Tracheal epithelial cell (primary cell): ENCODE results near the gene GREB1. TPM values are rescaled to one million over a fixed set of nuclear protein-coding genes. Genes with fewer than 3 reads are reported as not detected.

Experiments
- total RNA-seq: library from RNA; depleted of rRNA; stranded (reverse); fragments of >200 nt; gene quantifications from 2 replicates; pipeline ENCODE4 v1.2.1, GENCODE V29; 2014

The GREB1 gene, protein sequence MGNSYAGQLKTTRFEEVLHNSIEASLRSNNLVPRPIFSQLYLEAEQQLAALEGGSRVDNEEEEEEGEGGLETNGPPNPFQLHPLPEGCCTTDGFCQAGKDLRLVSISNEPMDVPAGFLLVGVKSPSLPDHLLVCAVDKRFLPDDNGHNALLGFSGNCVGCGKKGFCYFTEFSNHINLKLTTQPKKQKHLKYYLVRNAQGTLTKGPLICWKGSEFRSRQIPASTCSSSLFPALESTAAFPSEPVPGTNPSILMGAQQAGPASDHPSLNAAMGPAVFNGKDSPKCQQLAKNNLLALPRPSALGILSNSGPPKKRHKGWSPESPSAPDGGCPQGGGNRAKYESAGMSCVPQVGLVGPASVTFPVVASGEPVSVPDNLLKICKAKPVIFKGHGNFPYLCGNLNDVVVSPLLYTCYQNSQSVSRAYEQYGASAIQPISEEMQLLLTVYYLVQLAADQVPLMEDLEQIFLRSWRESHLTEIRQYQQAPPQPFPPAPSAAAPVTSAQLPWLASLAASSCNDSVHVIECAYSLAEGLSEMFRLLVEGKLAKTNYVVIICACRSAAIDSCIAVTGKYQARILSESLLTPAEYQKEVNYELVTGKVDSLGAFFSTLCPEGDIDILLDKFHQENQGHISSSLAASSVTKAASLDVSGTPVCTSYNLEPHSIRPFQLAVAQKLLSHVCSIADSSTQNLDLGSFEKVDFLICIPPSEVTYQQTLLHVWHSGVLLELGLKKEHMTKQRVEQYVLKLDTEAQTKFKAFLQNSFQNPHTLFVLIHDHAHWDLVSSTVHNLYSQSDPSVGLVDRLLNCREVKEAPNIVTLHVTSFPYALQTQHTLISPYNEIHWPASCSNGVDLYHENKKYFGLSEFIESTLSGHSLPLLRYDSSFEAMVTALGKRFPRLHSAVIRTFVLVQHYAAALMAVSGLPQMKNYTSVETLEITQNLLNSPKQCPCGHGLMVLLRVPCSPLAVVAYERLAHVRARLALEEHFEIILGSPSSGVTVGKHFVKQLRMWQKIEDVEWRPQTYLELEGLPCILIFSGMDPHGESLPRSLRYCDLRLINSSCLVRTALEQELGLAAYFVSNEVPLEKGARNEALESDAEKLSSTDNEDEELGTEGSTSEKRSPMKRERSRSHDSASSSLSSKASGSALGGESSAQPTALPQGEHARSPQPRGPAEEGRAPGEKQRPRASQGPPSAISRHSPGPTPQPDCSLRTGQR (N-terminal part only)
- total RNA-seq, result 0.21 and 0.24 TPM in 2 replicates

DNA sequence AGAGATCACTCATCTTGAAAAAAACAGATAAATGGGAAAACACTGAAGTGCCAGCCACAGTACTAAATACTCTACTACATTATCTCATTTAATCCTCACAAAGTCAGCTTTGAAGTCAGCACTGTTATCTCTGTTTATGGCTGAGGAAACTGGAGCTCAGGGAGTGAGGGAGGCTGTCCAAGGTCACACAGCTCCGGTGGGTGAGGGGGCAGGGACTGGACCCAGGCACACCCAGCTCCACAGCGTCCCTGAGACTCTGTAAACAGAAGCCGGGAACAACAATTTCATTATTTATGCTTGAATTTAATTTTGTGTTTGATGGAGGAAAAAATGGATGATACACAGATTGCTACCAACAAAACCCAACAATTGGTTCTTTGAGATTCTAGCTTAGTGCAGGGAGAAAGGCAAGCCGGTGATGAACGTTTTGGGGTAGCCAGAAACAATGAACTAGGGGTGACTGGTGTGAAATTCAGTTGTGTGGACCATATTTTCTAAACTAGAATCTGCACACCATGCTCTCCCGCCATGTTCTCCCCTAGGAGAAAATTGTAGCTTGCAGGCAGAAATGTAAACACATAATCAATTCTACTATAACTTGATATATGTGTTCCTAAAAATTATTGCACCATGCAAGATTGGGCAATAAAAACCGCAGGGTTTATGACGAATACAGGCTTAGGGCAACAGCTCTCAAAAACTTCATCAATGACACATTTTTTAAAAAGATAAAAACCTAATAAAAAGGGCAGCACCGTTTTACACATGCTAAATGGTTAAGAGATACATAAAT is at the start of gene GREB1:
TSS of gene GREB1 (plus strand) at position 768 of the 793 bp plus-strand sequence. CDS start 22,570 bp downstream, outside the sequence.

DNA sequence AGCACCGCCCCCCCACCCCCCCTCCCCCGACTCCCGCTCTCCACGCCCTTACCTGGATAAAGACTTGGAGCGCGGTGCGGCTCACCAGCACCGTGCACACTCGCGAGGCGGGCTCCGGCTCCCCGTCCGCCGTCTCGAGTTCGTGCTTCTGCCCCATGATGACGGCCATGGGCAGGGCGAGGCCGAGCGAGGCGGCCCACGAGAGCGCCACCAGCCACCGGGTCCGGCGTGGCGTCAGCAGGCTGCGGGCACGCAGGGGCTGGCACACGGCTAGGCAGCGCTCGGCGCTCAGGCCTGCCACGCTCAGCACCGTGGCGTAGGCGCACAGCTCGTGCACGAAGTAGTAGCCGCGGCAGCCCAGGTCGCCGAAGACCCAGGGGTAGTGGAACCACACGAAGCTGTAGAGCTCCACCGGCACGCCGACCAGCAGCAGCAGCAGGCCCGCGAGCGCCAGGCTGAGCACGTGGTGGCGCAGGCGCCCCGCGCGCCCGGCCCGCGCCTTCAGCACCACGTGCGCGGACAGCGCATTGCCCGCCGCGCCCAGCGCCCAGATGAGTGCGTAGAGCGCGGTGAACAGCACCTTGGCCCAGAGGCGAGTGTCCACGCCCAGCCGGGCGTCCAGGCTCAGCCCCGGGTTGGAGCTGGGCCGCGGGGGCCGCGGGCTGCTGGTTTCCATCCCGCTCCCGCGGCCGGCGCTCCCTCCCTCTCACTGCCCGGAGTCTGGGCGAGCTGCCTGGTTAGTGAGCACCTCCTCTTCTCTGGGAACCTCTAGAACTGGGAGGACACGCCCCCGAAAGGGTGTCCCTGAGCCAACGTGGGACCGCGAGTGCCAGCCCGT is 135.8 kb downstream of the GREB1 start, which contains the start of gene NTSR2:
TSS of gene NTSR2 (minus strand) at position 742 of the 838 bp plus-strand sequence. CDS start at position 676, 66 bp downstream.

Other genes with a start within 250 kb of the GREB1 start
- 17.5 and 20.0 TPM in 2 replicates for gene ROCK2, start 189.4 kb upstream of the GREB1 start, total RNA-seq
- gene E2F6, start 67.9 kb upstream of the GREB1 start, total RNA-seq, result 8.2 and 11.9 TPM in 2 replicates
- not detected in 2 replicates for gene NTSR2, start 136.2 kb downstream of the GREB1 start, total RNA-seq
- 17.1 and 19.0 TPM in 2 replicates for gene LPIN1, start 212.6 kb downstream of the GREB1 start, total RNA-seq